ENCODE results near the gene FAM83C. TPM values are rescaled to one million over a fixed set of nuclear protein-coding genes. Genes with fewer than 3 reads are reported as not detected.

The FAM83C gene
- polyA plus RNA-seq, 3 donors: not detected

DNA sequence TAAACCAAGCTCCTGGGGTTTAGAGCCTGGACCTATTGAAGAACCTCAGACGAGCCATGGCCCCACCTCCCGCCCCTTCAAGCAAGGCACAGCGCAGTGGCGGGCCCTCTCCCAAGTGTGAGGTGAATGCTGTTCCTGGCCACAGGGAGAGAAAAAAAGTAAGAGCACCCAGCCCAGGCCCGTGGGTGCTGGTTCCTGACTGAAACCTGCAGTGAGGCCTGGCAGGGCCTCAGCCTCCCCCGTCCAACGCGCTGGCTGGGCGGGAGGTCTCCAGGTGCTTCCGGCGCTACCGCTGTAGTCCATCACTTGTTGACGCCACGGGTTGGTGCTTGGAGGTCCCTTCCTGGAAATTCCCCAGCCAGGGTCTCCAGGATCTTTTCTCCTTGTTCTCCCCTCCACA, 5.5 kb upstream of the FAM83C start:
- Mint-ChIP-seq H3K9me3 (peaks cover 0 to 3% (median 0%) of the 10 kb centered on the region in 7 donors), H3K4me1 (peaks cover 7% of the 10 kb centered on the region), H3K4me3 (no peak overlapping the region), H3K27ac (no peak overlapping the region), H3K27me3 (ENCODE audit: low read depth in 3 of 3) (peaks cover 4 to 7% (median 5%) of the 10 kb centered on the region in 3 donors), H3K36me3 (peaks cover 5 to 10% of the 10 kb centered on the region in 2 donors)
- Histone ChIP-seq H3K4me2 (replicated peaks; ENCODE audit: extremely low read depth, low read length, poor library complexity, severe bottlenecking) (no peak overlapping the region), H3K27me3 (ENCODE audit: control insufficient read depth in 2 of 2, insufficient read depth in 2 of 2, low read length in 2 of 2) (no peaks in the 10 kb centered on the region), H3K79me2 (ENCODE audit: insufficient read depth, low read length) (no peaks in the 10 kb centered on the region), H3K4me1 (ENCODE audit: control insufficient read depth in 1 of 2, insufficient read depth in 2 of 2, low read length in 2 of 2) (no peaks in the 10 kb centered on the region), H2AFZ (ENCODE audit: insufficient read depth, low read depth, low read length, poor library complexity, severe bottlenecking) (no peak overlapping the region), H3K9me3 (replicated peaks in 1 of 2; ENCODE audit: control insufficient read depth in 1 of 2, insufficient read depth in 1 of 2, low read length in 2 of 2) (no peaks in the 10 kb centered on the region), H3K36me3 (replicated peaks in 1 of 2; ENCODE audit: control insufficient read depth in 1 of 2, insufficient read depth in 2 of 2, low read length in 2 of 2) (peaks cover 0 to 11% of the 10 kb centered on the region in 2 donors), H3K4me3 (replicated peaks in 1 of 3; ENCODE audit: low read depth in 2 of 3, low read length in 3 of 3) (no peak overlapping the region), H3K27ac (ENCODE audit: low read depth in 1 of 2, low read length in 2 of 2) (no peak overlapping the region), H3K9ac (ENCODE audit: insufficient read depth, low read length, poor library complexity, severe bottlenecking) (no peak overlapping the region), H4K20me1 (ENCODE audit: insufficient read depth, low read length) (no peaks in the 10 kb centered on the region)
- 93% methylated on average over 10 of the region's 14 CpGs for WGBS (ENCODE audit: insufficient coverage)
- no peak for TF ChIP-seq CTCF (IDR thresholded peaks at IDR 0.05)
- intact Hi-C loops (cut with micrococcal nuclease): no loop called here
- no peak for DNase-seq

DNA sequence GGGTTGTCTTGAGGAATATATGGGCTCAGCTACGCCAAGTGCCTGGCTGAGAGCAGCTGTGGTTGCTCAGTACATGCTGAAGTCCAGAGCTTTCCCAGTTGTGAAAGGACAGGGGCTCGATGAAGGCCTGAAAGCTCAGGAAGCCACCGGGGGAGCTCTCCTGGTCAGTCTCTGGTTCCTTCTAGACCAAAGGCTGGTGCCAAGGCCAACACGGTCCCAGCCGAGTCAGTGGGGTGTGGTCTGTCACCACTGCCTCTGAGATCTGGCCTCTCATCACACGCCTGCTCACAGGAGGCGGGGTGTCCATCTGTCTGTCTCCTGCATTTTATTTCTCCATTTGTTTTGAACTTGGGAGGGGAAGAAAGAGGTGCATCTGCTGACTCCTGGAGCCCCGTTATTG, 4.9 kb upstream of the FAM83C start:
- H3K4me2 ChIP-seq (replicated peaks; ENCODE audit: extremely low read depth, low read length, poor library complexity, severe bottlenecking): no peak overlapping the region
- peak overlapping the region in 1 of 7 donors; percentile 32 for H3K27ac Mint-ChIP-seq

More for the DNA sequence above, 4.9 kb upstream of the FAM83C start:
- intact Hi-C loops (cut with micrococcal nuclease): no loop called here
- Histone ChIP-seq H2AFZ (ENCODE audit: insufficient read depth, low read depth, low read length, poor library complexity, severe bottlenecking) (no peak overlapping the region), H3K9me3 (replicated peaks in 1 of 2; ENCODE audit: control insufficient read depth in 1 of 2, insufficient read depth in 1 of 2, low read length in 2 of 2) (no peaks in the 10 kb centered on the region), H3K27ac (ENCODE audit: low read depth in 1 of 2, low read length in 2 of 2) (no peak overlapping the region), H3K9ac (ENCODE audit: insufficient read depth, low read length, poor library complexity, severe bottlenecking) (no peak overlapping the region), H3K4me1 (ENCODE audit: control insufficient read depth in 1 of 2, insufficient read depth in 2 of 2, low read length in 2 of 2) (no peaks in the 10 kb centered on the region), H3K79me2 (ENCODE audit: insufficient read depth, low read length) (no peaks in the 10 kb centered on the region), H3K27me3 (ENCODE audit: control insufficient read depth in 2 of 2, insufficient read depth in 2 of 2, low read length in 2 of 2) (no peaks in the 10 kb centered on the region), H4K20me1 (ENCODE audit: insufficient read depth, low read length) (no peaks in the 10 kb centered on the region), H3K36me3 (replicated peaks in 1 of 2; ENCODE audit: control insufficient read depth in 1 of 2, insufficient read depth in 2 of 2, low read length in 2 of 2) (peaks cover 0 to 5% of the 10 kb centered on the region in 2 donors), H3K4me3 (replicated peaks in 1 of 3; ENCODE audit: low read depth in 2 of 3, low read length in 3 of 3) (no peak overlapping the region)
- Mint-ChIP-seq H3K4me3 (no peak overlapping the region), H3K27me3 (ENCODE audit: low read depth in 3 of 3) (peaks cover 4 to 8% (median 5%) of the 10 kb centered on the region in 3 donors), H3K9me3 (peaks cover 0 to 3% (median 0%) of the 10 kb centered on the region in 7 donors), H3K36me3 (peaks cover 3 to 7% of the 10 kb centered on the region in 2 donors), H3K4me1 (peaks cover 7% of the 10 kb centered on the region)
- WGBS (ENCODE audit: insufficient coverage): 65% methylated on average over 5 of the region's 8 CpGs
- TF ChIP-seq CTCF (IDR thresholded peaks at IDR 0.05): no peak
- no peak for DNase-seq
